Neural progenitor cell (in vitro differentiated cells): ENCODE results near the gene CRB2. TPM values are rescaled to one million over a fixed set of nuclear protein-coding genes. Genes with fewer than 3 reads are reported as not detected.

Source experiments
- DNase-seq: peaks from one replicate; pipeline ENCODE4 v3.0.0-alpha.2; 2016; ENCODE audit warnings: low spot score
- H2AFZ ChIP-seq: fragments of 200-600 bp; sonication (generic); replicated peaks from 2 replicates; pipeline ENCODE4 v1.6.1; 2016; ENCODE audit warnings: antibody characterized with exemption
- H3F3A ChIP-seq: fragments of 200-600 bp; sonication (generic); 2 replicates; pipeline ENCODE4 v1.6.1; 2016; ENCODE audit warnings: antibody characterized with exemption, low read depth
- H3K27ac ChIP-seq: fragments of 200-600 bp; sonication (generic); 2 replicates; pipeline ENCODE4 v1.5.1; 2016; ENCODE audit warnings: mild to moderate bottlenecking
- H3K27me3 ChIP-seq: fragments of 200-600 bp; sonication (generic); 2 replicates; pipeline ENCODE4 v1.6.1; 2016; ENCODE audit warnings: mild to moderate bottlenecking, moderate library complexity
- H3K36me3 ChIP-seq: fragments of 200-600 bp; sonication (generic); 2 replicates; pipeline ENCODE4 v1.5.1; 2016
- H3K4me1 ChIP-seq: fragments of 200-600 bp; sonication (generic); 2 replicates; pipeline ENCODE4 v1.6.1; 2016; ENCODE audit warnings: mixed run types
- H3K4me2 ChIP-seq: fragments of 200-600 bp; sonication (generic); 2 replicates; pipeline ENCODE4 v1.6.1; 2016
- H3K4me3 ChIP-seq: fragments of 200-600 bp; sonication (generic); 2 replicates; pipeline ENCODE4 v1.5.1; 2016
- H3K79me2 ChIP-seq: fragments of 200-600 bp; sonication (generic); 2 replicates; pipeline ENCODE4 v1.6.1; 2016; ENCODE audit warnings: low read depth
- H3K9ac ChIP-seq: fragments of 200-600 bp; sonication (generic); 2 replicates; pipeline ENCODE4 v1.6.1; 2016
- H3K9me3 ChIP-seq: fragments of 200-600 bp; sonication (generic); 2 replicates; pipeline ENCODE4 v1.5.1; 2016; ENCODE audit warnings: low read depth
- H4K20me1 ChIP-seq: fragments of 200-600 bp; sonication (generic); 2 replicates; pipeline ENCODE4 v1.6.1; 2016; ENCODE audit warnings: low read depth
- H3K27ac Mint-ChIP-seq: 3 replicates; pipeline ENCODE4 v1.8.0; 2021; ENCODE audit warnings: mixed read lengths
- H3K27me3 Mint-ChIP-seq: 2 replicates; pipeline ENCODE4 v1.8.0; 2022; ENCODE audit warnings: low read depth, mild to moderate bottlenecking, inconsistent platforms, moderate library complexity, mixed read lengths; ENCODE audit not compliant: insufficient read depth
- H3K36me3 Mint-ChIP-seq: 3 replicates; pipeline ENCODE4 v1.8.0; 2021; ENCODE audit warnings: mixed read lengths
- H3K4me1 Mint-ChIP-seq: 3 replicates; pipeline ENCODE4 v1.8.0; 2021; ENCODE audit warnings: mixed read lengths
- H3K4me3 Mint-ChIP-seq: 3 replicates; pipeline ENCODE4 v1.8.0; 2021; ENCODE audit warnings: mild to moderate bottlenecking, moderate library complexity, mixed read lengths
- H3K9me3 Mint-ChIP-seq: 3 replicates; pipeline ENCODE4 v1.8.0; 2020; ENCODE audit warnings: mixed read lengths
- CTCF ChIP-seq: fragments of 200-600 bp; sonication (generic); IDR thresholded peaks from 2 replicates; pipeline ENCODE4 v1.5.1; 2017; ENCODE audit warnings: antibody characterized with exemption, mild to moderate bottlenecking
- EZH2 ChIP-seq: fragments of 200-600 bp; sonication (generic); IDR thresholded peaks from 2 replicates; pipeline ENCODE4 v1.6.1; 2017; ENCODE audit warnings: antibody characterized with exemption, mild to moderate bottlenecking, moderate library complexity
- EZH2phosphoT487 ChIP-seq: fragments of 200-600 bp; sonication (generic); IDR thresholded peaks from 2 replicates; pipeline ENCODE4 v1.6.1; 2017; ENCODE audit warnings: antibody characterized with exemption
- total RNA-seq: library from RNA; depleted of rRNA; stranded (reverse); fragments of >200 nt; gene quantifications from 2 replicates; pipeline ENCODE4 v1.2.3, GENCODE V29; 2015; ENCODE audit warnings: low replicate concordance

Gene CRB2
- total RNA-seq, 1 donor from 2014 or later = 18.5 TPM

- DNase-seq = no peak
- Histone ChIP-seq H3K4me3 (no peak overlapping the region), H3K9ac (no peak overlapping the region), H3K4me1 (peaks cover 46% of the 10 kb centered on the region), H3K27ac (no peak overlapping the region), H4K20me1 (peaks cover 15% of the 10 kb centered on the region), H3K9me3 (no peaks in the 10 kb centered on the region), H3K79me2 (no peaks in the 10 kb centered on the region), H3K4me2 (no peak overlapping the region), H3K36me3 (no peaks in the 10 kb centered on the region), H3K27me3 (no peaks in the 10 kb centered on the region), H2AFZ (no peak overlapping the region), H3F3A (no peaks in the 10 kb centered on the region)
- H3K4me1 Mint-ChIP-seq = peaks cover 49% of the 10 kb centered on the region
- peaks cover 4% of the 10 kb centered on the region for H3K9me3 Mint-ChIP-seq
- peaks cover 8% of the 10 kb centered on the region for H3K36me3 Mint-ChIP-seq
- no peak overlapping the region for H3K4me3 Mint-ChIP-seq
- no peak overlapping the region for H3K27ac Mint-ChIP-seq
- TF ChIP-seq EZH2phosphoT487 = no peak
- TF ChIP-seq CTCF = no peak
- no peak for TF ChIP-seq EZH2
- peaks cover 10% of the 10 kb centered on the region for H3K27me3 Mint-ChIP-seq
These were observed 68.1 kb downstream of the CRB2 start for GRCh38 chr9:123424131-123424530.

- peaks cover 43% of the 10 kb centered on the region for H3K4me1 Mint-ChIP-seq
- Histone ChIP-seq H3F3A (no peaks in the 10 kb centered on the region), H2AFZ (no peak overlapping the region), H4K20me1 (peaks cover 15% of the 10 kb centered on the region), H3K27ac (no peak overlapping the region), H3K4me3 (no peak overlapping the region), H3K4me1 (peaks cover 41% of the 10 kb centered on the region), H3K4me2 (no peak overlapping the region), H3K27me3 (no peaks in the 10 kb centered on the region), H3K36me3 (peaks cover 1% of the 10 kb centered on the region), H3K79me2 (no peaks in the 10 kb centered on the region), H3K9me3 (no peaks in the 10 kb centered on the region), H3K9ac (no peak overlapping the region)
- peaks cover 13% of the 10 kb centered on the region for H3K27me3 Mint-ChIP-seq
- no peak for DNase-seq
- peaks cover 7% of the 10 kb centered on the region for H3K9me3 Mint-ChIP-seq
- H3K36me3 Mint-ChIP-seq = peaks cover 12% of the 10 kb centered on the region
- H3K27ac Mint-ChIP-seq = no peak overlapping the region
- no peak overlapping the region for H3K4me3 Mint-ChIP-seq
- no peak for TF ChIP-seq EZH2
- TF ChIP-seq EZH2phosphoT487 = no peak
- TF ChIP-seq CTCF = no peak
These were observed 68.7 kb downstream of the CRB2 start for GRCh38 chr9:123424552-123425225.

GRCh38 chr9:123425261-123425821 is 69.3 kb downstream of the CRB2 start:
- Histone ChIP-seq H3K4me1 (peaks cover 34% of the 10 kb centered on the region), H3K4me3 (no peak overlapping the region), H3K9ac (no peak overlapping the region), H3K4me2 (no peak overlapping the region), H3K9me3 (no peaks in the 10 kb centered on the region), H4K20me1 (peaks cover 13% of the 10 kb centered on the region), H3K36me3 (peaks cover 4% of the 10 kb centered on the region), H3K27me3 (no peaks in the 10 kb centered on the region), H3F3A (no peaks in the 10 kb centered on the region), H3K27ac (no peak overlapping the region), H2AFZ (no peak overlapping the region), H3K79me2 (no peaks in the 10 kb centered on the region)
- DNase-seq = peak; percentile 50
- Mint-ChIP-seq H3K9me3 (peaks cover 7% of the 10 kb centered on the region), H3K4me1 (peaks cover 37% of the 10 kb centered on the region), H3K27me3 (peaks cover 14% of the 10 kb centered on the region), H3K36me3 (peaks cover 13% of the 10 kb centered on the region), H3K27ac (peak overlapping the region; percentile 59), H3K4me3 (no peak overlapping the region)
- TF ChIP-seq EZH2phosphoT487 (no peak), CTCF (no peak), EZH2 (no peak)
